Measurements from ENCODE around the gene ARHGEF9.
"Not testable (repeated sequence)": the region's sequence is repeated elsewhere in the genome, so short reads cannot be mapped to it uniquely, and the experiment has no call there.

The ARHGEF9 gene

GRCh38 chrX:63658920-63659319, 126.1 kb downstream of the ARHGEF9 start:
- no peak for DNase-seq (ENCODE audit: low read depth in 2 of 2)

- DNase-seq (ENCODE audit: low read depth in 2 of 2), result no peak
Observed at GRCh38 chrX:63657821-63658220, 127.2 kb downstream of the ARHGEF9 start.

GRCh38 chrX:63656871-63657580, 128.0 kb downstream of the ARHGEF9 start:
- no peak for DNase-seq (ENCODE audit: low read depth in 2 of 2)

- no peak for DNase-seq (ENCODE audit: low read depth in 2 of 2)
Observed at GRCh38 chrX:63652086-63652765, 132.8 kb downstream of the ARHGEF9 start.

GRCh38 chrX:63645748-63646147, 139.3 kb downstream of the ARHGEF9 start:
- not testable (repeated sequence) for DNase-seq (ENCODE audit: low read depth in 2 of 2)

GRCh38 chrX:63635750-63636149, 149.3 kb downstream of the ARHGEF9 start:
- DNase-seq (ENCODE audit: low read depth in 2 of 2), result no peak

GRCh38 chrX:63613531-63614028, 171.4 kb downstream of the ARHGEF9 start:
- DNase-seq (ENCODE audit: low read depth in 2 of 2), result no peak

- DNase-seq (ENCODE audit: low read depth in 2 of 2), result no peak
Observed at GRCh38 chrX:63585936-63586335, 199.1 kb downstream of the ARHGEF9 start.

Measured in stimulated activated CD4-positive, alpha-beta T cell treated with anti-CD3 and anti-CD28 coated beads, Interleukin-1b, Interleukin-23, amount 100 ng/mL, for 4 hours (primary cell).